Brain microvascular endothelial cell (primary cell): ENCODE measurements around the gene MS4A18.

Experiments
- DNase-seq: peaks from one replicate; pipeline ENCODE4 v3.0.0-alpha.2; 2020
- H3K27ac ChIP-seq: fragments of 250-450 bp; sonication (Bioruptor Pico); 2 replicates; pipeline ENCODE4 v1.5.1; 2020; ENCODE audit warnings: mild to moderate bottlenecking, moderate library complexity
- H3K27me3 ChIP-seq: fragments of 250-450 bp; sonication (Bioruptor Pico); replicated peaks from 2 replicates; pipeline ENCODE4 v1.5.1; 2020; ENCODE audit warnings: mild to moderate bottlenecking
- H3K36me3 ChIP-seq: fragments of 250-450 bp; sonication (Bioruptor Pico); replicated peaks from 2 replicates; pipeline ENCODE4 v1.5.1; 2020; ENCODE audit warnings: mild to moderate bottlenecking
- H3K4me3 ChIP-seq: 2 replicates; pipeline ENCODE4 v1.5.1; 2011; ENCODE audit warnings: low read depth, mild to moderate bottlenecking, control low read depth, low read length, moderate library complexity
- in situ Hi-C: cut with HindIII; loops from 2 replicates; pipeline ENCODE4 v1.10.0; 2017; ENCODE audit warnings: low sequenced_read_pairs, low pct_ligation_motif_present
- TF ChIP-seq, protein P1 (sequence below): IDR thresholded peaks from 2 replicates; pipeline ENCODE4 v1.5.1; 2011; ENCODE audit warnings: low read depth, mild to moderate bottlenecking, moderate library complexity, low read length, control low read depth, inconsistent platforms; ENCODE audit errors: missing control alignments

MS4A18 gene

DNA sequence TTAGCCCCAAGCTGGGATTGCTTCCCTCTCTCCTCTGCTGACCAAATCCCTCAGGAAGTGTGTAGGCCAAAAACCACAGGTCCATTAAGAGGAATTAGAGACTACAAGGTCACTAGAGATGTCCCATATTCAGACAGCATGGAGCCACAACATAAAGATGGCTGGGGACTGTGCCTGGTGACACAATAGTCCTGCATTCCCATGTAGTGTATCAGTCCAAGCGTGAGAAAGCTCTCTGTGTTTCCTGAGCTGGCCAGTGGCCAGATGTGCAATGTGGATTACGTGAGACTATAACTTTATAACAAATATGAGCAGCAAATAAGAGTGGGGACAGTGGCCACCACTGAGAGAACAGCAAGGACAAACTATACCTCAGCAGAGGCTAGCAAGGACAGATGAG, 53.1 kb downstream of the MS4A18 start:
- Histone ChIP-seq H3K36me3 (no peaks in the 10 kb centered on the region), H3K27ac (peak overlapping the region; percentile 72), H3K27me3 (no peaks in the 10 kb centered on the region), H3K4me3 (no peak overlapping the region)
- in situ Hi-C loops = loop anchor here (10.0 kb wide), 1 partner anchor 127 kb away; the partner anchor contains the start of gene PRPF19
- TF ChIP-seq, protein P1, sequence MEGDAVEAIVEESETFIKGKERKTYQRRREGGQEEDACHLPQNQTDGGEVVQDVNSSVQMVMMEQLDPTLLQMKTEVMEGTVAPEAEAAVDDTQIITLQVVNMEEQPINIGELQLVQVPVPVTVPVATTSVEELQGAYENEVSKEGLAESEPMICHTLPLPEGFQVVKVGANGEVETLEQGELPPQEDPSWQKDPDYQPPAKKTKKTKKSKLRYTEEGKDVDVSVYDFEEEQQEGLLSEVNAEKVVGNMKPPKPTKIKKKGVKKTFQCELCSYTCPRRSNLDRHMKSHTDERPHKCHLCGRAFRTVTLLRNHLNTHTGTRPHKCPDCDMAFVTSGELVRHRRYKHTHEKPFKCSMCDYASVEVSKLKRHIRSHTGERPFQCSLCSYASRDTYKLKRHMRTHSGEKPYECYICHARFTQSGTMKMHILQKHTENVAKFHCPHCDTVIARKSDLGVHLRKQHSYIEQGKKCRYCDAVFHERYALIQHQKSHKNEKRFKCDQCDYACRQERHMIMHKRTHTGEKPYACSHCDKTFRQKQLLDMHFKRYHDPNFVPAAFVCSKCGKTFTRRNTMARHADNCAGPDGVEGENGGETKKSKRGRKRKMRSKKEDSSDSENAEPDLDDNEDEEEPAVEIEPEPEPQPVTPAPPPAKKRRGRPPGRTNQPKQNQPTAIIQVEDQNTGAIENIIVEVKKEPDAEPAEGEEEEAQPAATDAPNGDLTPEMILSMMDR = no peak
- peak; percentile 95 for DNase-seq

DNA sequence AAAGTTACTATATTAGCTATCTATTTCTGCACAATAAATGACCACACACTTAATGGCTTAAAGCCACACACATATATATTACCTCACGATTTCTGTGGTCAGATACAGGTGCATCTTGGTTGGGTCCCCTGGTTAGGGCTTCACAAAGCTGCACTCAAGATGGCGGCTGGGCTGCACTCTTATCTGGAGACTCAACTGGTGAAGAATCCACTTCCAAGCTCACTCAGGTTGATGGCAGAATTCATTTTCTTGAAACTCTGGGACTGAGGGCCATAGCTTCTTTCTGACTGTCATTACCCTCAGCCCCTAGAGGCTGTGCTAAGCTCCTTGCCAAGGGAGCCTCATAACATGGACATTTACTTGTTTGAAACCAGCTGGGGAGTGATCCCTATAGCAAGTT, 55.5 kb downstream of the MS4A18 start:
- Histone ChIP-seq H3K36me3 (no peaks in the 10 kb centered on the region), H3K4me3 (no peak overlapping the region), H3K27ac (no peak overlapping the region), H3K27me3 (no peaks in the 10 kb centered on the region)
- in situ Hi-C loops = no loop called here
- TF ChIP-seq, protein P1 = no peak
- no peak for DNase-seq

DNA sequence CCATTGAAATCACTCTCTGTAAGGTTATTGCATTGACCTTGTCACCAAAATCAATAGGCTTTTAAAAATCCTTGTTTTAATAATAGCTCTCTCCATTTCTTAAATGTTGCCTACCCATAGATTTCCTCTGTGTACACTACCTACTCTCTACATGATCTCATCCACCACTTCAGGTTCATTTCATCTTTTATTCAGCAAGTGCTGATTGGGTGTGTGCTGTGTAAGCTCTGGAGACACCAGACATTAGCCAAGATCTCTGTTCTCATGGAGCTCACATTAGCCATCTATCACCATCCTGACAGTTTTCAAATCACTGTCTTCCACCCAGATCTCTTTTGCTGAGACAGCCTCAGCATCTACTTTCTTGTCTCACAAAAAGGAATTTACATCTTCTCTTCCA, 56.3 kb downstream of the MS4A18 start:
- Histone ChIP-seq H3K4me3 (no peak overlapping the region), H3K27ac (no peak overlapping the region), H3K27me3 (no peaks in the 10 kb centered on the region), H3K36me3 (no peaks in the 10 kb centered on the region)
- no peak for DNase-seq
- in situ Hi-C loops = no loop called here
- TF ChIP-seq, protein P1 = no peak

DNA sequence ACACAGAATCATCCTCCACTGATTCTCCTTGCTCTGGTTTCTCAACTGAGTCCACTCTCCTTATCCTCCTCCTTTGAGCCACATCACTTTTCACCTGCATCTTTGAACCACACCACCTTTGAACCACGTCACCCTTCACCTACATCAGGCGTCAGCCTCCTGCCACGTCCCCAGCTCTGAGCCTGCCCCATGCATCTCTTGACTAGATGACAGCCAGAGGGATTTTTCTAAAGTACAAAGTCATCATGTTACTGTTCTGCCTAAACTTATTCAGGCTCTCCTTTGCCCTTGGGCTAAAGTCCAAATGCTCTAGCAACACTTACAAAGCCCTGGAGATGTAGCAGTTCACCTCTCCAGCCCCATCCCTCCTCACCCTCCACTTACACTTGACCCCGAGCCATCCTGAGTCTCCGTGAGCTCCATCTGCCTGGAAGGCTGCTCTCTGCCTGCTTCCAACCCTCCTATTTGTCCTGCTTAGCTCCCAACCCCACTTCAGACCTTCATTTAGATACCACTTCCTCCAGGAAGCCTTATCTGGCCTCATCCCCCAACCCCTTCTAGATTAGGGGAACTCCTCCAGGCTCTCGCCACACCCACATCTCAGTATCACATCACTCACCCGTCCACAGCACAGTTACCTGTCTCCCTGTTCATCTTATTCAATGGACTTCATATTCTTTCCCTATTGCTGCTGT, 56.9 kb downstream of the MS4A18 start:
- Histone ChIP-seq H3K36me3 (no peaks in the 10 kb centered on the region), H3K27ac (no peak overlapping the region), H3K4me3 (no peak overlapping the region), H3K27me3 (no peaks in the 10 kb centered on the region)
- DNase-seq = no peak
- in situ Hi-C loops = no loop called here
- TF ChIP-seq, protein P1 = no peak

DNA sequence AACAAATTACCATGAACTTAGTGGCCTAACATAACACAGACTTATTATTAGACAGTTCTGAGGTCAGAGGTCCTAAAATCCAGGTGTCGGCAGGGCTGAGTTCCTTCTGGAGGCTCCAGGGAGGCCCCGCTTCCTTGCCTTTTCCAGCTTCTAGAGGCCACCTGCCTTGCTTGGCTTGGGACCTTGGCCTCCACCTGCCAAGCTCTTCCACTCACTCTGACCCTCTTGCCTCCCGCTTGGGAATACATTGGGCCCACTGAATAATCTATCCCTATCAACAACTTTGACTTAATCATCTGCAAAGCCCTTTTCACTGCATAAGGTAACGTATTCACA, 57.4 kb downstream of the MS4A18 start:
- in situ Hi-C loops = no loop called here
- H3K4me3 ChIP-seq = no peak overlapping the region
- no peaks in the 10 kb centered on the region for H3K36me3 ChIP-seq
- TF ChIP-seq, protein P1 = no peak
- H3K27ac ChIP-seq = no peak overlapping the region
- no peaks in the 10 kb centered on the region for H3K27me3 ChIP-seq
- no peak for DNase-seq
